ENCODE measurements around the gene ARF4.
"Not testable (repeated sequence)": the region's sequence is repeated elsewhere in the genome, so short reads cannot be mapped to it uniquely, and the experiment has no call there.

ARF4 gene

DNA sequence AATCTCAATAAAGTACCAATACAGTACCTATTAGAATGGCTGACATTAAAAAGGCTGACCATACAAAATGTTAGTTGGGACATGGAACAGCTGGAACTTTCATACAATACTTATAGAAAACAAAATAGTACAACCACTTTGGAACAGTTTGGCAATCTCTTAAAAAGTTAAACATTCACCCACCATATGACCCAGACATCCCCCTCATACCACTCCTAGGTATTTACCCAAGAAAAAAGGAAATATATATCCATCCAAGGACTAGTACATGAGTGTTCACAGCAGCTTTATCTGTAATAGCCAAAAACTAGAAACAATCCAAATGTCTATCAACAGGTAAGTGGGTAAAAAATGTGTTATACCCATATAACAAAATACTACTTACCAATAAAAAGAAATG, 25.2 kb upstream of the ARF4 start:
- no peak overlapping the region for H3K4me3 ChIP-seq (replicated peaks; ENCODE audit: low read depth, low read length)
- TF ChIP-seq, protein P1, sequence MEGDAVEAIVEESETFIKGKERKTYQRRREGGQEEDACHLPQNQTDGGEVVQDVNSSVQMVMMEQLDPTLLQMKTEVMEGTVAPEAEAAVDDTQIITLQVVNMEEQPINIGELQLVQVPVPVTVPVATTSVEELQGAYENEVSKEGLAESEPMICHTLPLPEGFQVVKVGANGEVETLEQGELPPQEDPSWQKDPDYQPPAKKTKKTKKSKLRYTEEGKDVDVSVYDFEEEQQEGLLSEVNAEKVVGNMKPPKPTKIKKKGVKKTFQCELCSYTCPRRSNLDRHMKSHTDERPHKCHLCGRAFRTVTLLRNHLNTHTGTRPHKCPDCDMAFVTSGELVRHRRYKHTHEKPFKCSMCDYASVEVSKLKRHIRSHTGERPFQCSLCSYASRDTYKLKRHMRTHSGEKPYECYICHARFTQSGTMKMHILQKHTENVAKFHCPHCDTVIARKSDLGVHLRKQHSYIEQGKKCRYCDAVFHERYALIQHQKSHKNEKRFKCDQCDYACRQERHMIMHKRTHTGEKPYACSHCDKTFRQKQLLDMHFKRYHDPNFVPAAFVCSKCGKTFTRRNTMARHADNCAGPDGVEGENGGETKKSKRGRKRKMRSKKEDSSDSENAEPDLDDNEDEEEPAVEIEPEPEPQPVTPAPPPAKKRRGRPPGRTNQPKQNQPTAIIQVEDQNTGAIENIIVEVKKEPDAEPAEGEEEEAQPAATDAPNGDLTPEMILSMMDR (IDR thresholded peaks at IDR 0.05; ENCODE audit: low read length, missing control alignments), result no peak
- DNase-seq (ENCODE audit: low read depth), result no peak

DNA sequence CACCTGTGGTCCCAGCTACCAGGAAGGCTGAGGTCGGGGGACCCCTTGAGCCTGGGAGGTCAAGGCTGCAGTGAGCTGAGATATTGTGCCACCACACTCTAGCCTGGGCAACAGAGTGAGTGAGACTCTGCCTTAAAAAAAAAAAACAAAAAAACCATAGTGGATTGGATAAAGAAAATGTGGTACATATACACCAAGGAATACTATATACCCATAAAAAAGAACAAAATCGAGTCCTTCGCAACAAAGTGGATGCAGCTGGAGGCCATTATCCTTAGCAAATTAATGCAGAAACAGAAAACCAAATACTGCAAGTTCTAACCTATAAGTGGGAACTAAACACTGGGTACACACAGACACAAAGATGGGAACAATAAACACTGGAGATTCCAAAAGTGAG, 20.6 kb upstream of the ARF4 start:
- TF ChIP-seq, protein P1 (IDR thresholded peaks at IDR 0.05; ENCODE audit: low read length, missing control alignments), result no peak
- DNase-seq (ENCODE audit: low read depth), result no peak
- no peak overlapping the region for H3K4me3 ChIP-seq (replicated peaks; ENCODE audit: low read depth, low read length)

DNA sequence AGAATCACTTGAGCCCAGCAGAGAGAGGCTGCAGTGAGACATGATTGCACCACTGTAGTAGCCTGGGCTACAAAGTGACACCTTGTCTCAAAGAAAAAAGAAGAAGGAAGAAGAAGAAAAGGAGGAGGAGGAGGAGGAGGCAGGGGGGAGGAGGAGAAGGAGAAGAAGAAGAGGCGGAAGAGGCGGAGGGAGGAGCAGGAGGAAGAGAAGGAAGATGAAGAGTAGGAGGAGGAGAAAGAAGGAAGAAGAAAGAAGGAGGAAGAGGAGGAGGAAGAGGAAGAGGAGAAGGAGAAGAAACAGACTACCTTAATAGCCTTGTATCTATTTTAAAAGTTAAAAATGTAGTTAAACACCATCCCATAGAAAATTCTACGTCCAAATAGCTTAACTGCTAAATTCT, 19.1 kb upstream of the ARF4 start:
- H3K4me3 ChIP-seq (replicated peaks; ENCODE audit: low read depth, low read length), result no peak overlapping the region
- TF ChIP-seq, protein P1 (IDR thresholded peaks at IDR 0.05; ENCODE audit: low read length, missing control alignments), result no peak

DNA sequence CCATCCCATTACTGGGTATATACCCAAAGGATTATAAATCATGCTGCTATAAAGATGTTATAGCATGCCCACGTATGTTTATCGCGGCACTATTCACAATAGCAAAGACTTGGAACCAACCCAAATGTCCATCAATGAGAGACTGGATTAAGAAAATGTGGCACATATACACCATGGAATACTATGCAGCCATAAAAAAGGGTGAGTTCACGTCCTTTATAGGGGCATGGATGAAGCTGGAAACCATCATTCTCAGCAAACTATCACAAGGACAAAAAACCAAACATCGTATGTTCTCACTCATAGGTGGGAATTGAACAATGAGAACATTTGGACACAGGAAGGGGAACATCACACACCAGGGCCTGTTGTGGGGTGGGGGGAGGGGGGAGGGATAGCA, 14.7 kb upstream of the ARF4 start:
- not testable (repeated sequence) for DNase-seq (ENCODE audit: low read depth); H3K4me3 ChIP-seq (replicated peaks; ENCODE audit: low read depth, low read length)

More for the DNA sequence above, 19.1 kb upstream of the ARF4 start:
- DNase-seq (ENCODE audit: low read depth), result no peak

DNA sequence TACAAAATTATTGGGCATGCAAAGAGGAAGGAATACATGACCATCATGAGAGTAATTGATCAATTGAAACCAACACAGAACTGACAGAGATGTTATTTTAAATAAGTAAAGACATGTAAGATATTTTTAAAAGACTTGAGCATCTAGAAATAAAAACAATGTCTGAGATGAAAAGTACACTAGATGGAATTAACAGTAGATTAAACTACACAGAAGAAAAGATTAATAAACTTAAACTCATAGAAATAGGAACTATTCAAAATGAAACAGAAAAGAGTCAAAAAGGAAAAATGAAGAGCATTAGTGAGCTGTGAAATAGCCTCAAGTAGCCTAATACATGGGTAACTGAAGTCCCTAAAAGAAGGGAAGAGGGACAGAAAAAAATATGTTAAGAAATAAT, 8.5 kb upstream of the ARF4 start:
- TF ChIP-seq, protein P1 (IDR thresholded peaks at IDR 0.05; ENCODE audit: low read length, missing control alignments), result no peak
- no peak for DNase-seq (ENCODE audit: low read depth)
- no peak overlapping the region for H3K4me3 ChIP-seq (replicated peaks; ENCODE audit: low read depth, low read length)

DNA sequence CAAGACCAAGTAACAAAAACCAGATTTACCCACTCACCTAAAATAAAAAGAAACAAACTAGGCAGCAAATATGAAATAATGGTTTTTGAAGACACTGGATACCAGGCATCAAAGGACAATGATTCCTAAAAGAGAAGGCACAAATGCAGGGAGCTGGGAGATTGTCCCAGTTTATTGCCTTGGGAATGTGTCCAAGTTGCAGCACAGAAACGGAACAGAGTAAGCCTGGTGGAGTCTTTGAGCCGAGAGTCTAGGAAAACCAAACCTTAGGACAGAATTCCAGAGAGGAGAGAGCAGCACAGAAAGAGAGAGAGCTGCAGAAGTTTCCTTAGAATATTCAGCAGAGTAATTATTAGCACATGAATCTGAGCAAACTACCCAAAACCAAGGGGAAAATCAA, 7.8 kb upstream of the ARF4 start:
- TF ChIP-seq, protein P1 (IDR thresholded peaks at IDR 0.05; ENCODE audit: low read length, missing control alignments), result no peak
- DNase-seq (ENCODE audit: low read depth), result no peak
- H3K4me3 ChIP-seq (replicated peaks; ENCODE audit: low read depth, low read length), result no peak overlapping the region

DNA sequence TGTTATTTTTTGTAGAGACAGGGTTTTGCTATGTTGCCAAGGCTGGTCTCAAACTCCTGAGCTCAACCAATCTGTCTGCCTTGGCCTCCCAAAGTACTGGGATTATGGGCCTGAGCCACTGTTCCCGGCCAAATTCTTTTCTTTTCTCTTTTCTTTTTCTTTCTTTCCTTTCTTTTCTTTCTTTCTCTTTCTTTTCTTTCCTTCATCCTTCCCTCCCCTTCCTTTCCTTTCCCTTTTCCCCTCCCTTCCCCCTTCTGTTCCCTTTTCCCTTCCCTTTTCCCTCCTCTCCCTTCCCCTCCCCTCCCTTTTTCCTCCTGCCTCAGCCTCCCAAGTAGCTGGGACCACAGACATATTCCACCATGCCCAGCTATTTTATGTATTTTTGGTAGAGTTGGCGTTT, 3.1 kb upstream of the ARF4 start:
- no peak for DNase-seq (ENCODE audit: low read depth)
- no peak overlapping the region for H3K4me3 ChIP-seq (replicated peaks; ENCODE audit: low read depth, low read length)
- TF ChIP-seq, protein P1 (IDR thresholded peaks at IDR 0.05; ENCODE audit: low read length, missing control alignments), result no peak

Measured in fibroblast of pulmonary artery (primary cell).